ENCODE results near the gene TIGD6. TPM values are rescaled to one million over a fixed set of nuclear protein-coding genes. Genes with fewer than 3 reads are reported as not detected.
A peak's percentile ranks its signal among the peaks of the same experiment; 100 is the strongest.

The TIGD6 gene
- total and polyA plus RNA-seq, 10 of the 15 experiments (the other 5 are each of a cell fraction or from before 2014, with no cell fraction given), result 0.84 to 4.1 (median 2.7) TPM

DNA sequence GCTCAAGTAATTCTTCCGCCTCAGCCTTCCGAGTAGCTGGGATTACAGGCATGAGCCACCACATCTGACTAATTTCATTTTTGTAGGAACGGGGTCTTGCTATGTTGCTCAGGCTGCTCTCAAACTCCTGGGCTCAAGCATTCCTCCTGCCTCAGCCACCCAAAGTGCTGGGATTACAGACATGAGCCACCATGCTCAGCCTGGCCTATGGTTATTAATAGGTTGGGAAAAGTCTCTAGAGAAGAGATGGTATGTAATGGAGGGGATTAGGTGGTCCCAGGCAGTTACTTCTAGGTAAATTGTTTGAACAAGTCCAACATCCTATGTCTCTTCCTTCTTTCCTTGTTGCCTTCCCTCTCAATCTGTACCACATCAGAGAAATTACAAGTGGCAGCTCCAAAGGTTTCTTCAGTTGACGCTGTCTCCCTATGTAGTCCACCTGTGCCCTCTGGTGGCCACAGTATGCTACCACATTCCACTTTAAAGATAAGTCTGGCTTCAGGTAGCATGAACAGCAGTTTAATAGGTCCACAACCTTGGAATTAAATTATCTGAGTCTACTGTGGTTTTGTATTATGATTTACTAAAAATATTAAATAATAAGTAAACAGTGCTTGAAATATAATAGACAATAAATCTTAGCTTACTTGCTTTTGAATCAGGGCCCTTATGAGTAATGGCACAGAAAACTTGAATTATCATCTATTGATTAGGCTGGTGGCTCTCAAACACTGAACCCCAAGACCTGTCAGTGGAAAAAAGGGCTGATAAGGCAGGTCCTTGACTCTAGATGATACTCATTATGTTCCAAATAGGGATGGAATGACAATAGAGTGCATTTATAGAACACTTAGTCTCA, 9.7 kb downstream of the TIGD6 start (continued):
- no peak for TF ChIP-seq RFX5 (IDR thresholded peaks at IDR 0.05; ENCODE audit: low read depth, low read length)
- TF ChIP-seq POLR2A (IDR thresholded peaks at IDR 0.05; ENCODE audit: low read depth, low read length), result no peak
- TF ChIP-seq POU2F2 (IDR thresholded peaks at IDR 0.05; ENCODE audit: borderline replicate concordance, low read depth, low read length), result no peak
- TF ChIP-seq E2F8 (IDR thresholded peaks at IDR 0.05; ENCODE audit: low read depth, partially characterized antibody), result no peak
- TF ChIP-seq RELA (IDR thresholded peaks at IDR 0.05; ENCODE audit: borderline replicate concordance, partially characterized antibody), result no peak
- TF ChIP-seq ZNF24 (IDR thresholded peaks at IDR 0.05), result no peak
- peak; percentile 93 for TF ChIP-seq SMC3 (IDR thresholded peaks at IDR 0.05; ENCODE audit: borderline replicate concordance, low read length)
- TF ChIP-seq, protein P1, sequence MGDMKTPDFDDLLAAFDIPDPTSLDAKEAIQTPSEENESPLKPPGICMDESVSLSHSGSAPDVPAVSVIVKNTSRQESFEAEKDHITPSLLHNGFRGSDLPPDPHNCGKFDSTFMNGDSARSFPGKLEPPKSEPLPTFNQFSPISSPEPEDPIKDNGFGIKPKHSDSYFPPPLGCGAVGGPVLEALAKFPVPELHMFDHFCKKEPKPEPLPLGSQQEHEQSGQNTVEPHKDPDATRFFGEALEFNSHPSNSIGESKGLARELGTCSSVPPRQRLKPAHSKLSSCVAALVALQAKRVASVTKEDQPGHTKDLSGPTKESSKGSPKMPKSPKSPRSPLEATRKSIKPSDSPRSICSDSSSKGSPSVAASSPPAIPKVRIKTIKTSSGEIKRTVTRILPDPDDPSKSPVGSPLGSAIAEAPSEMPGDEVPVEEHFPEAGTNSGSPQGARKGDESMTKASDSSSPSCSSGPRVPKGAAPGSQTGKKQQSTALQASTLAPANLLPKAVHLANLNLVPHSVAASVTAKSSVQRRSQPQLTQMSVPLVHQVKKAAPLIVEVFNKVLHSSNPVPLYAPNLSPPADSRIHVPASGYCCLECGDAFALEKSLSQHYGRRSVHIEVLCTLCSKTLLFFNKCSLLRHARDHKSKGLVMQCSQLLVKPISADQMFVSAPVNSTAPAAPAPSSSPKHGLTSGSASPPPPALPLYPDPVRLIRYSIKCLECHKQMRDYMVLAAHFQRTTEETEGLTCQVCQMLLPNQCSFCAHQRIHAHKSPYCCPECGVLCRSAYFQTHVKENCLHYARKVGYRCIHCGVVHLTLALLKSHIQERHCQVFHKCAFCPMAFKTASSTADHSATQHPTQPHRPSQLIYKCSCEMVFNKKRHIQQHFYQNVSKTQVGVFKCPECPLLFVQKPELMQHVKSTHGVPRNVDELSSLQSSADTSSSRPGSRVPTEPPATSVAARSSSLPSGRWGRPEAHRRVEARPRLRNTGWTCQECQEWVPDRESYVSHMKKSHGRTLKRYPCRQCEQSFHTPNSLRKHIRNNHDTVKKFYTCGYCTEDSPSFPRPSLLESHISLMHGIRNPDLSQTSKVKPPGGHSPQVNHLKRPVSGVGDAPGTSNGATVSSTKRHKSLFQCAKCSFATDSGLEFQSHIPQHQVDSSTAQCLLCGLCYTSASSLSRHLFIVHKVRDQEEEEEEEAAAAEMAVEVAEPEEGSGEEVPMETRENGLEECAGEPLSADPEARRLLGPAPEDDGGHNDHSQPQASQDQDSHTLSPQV (IDR thresholded peaks at IDR 0.05), result no peak
- no peak for TF ChIP-seq NBN (IDR thresholded peaks at IDR 0.05)
- no peak for TF ChIP-seq TCF12 (IDR thresholded peaks at IDR 0.05; ENCODE audit: low read depth, low read length)
- TF ChIP-seq TCF7 (IDR thresholded peaks at IDR 0.05; ENCODE audit: borderline replicate concordance), result 0 out of 2 replicates have a peak, but pooled peaks have one; percentile 11
- no peak for TF ChIP-seq ZNF274 (IDR thresholded peaks at IDR 0.05; ENCODE audit: insufficient read depth, insufficient read length)
- no peak for TF ChIP-seq SIN3A (IDR thresholded peaks at IDR 0.05; ENCODE audit: low read depth, low read length)
- no peak for TF ChIP-seq TBL1XR1 (IDR thresholded peaks at IDR 0.05; ENCODE audit: low read depth, low read length)
- TF ChIP-seq BMI1 (IDR thresholded peaks at IDR 0.05; ENCODE audit: borderline replicate concordance), result no peak
- TF ChIP-seq ZNF217 (IDR thresholded peaks at IDR 0.05), result no peak
- TF ChIP-seq MEF2B (IDR thresholded peaks at IDR 0.05; ENCODE audit: partially characterized antibody, poor library complexity, severe bottlenecking), result no peak
- TF ChIP-seq SIX5 (IDR thresholded peaks at IDR 0.05; ENCODE audit: low read depth, low read length, severe bottlenecking), result no peak
- no peak for TF ChIP-seq ZBTB11 (CRISPR knock-in tag; IDR thresholded peaks at IDR 0.05)
- TF ChIP-seq, protein P2, sequence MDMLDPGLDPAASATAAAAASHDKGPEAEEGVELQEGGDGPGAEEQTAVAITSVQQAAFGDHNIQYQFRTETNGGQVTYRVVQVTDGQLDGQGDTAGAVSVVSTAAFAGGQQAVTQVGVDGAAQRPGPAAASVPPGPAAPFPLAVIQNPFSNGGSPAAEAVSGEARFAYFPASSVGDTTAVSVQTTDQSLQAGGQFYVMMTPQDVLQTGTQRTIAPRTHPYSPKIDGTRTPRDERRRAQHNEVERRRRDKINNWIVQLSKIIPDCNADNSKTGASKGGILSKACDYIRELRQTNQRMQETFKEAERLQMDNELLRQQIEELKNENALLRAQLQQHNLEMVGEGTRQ (IDR thresholded peaks at IDR 0.05; ENCODE audit: borderline replicate concordance, low read depth, low read length), result no peak

Data from GM12878 (cell line).